Stimulated activated CD8-positive, alpha-beta memory T cell treated with anti-CD3 and anti-CD28 coated beads, Interleukin-12 subunit alpha, Interleukin-12 subunit beta, amount 100 ng/mL, for 24 hours (primary cell): ENCODE data around the gene RNF40.
"Not testable (repeated sequence)": the region's sequence is repeated elsewhere in the genome, so short reads cannot be mapped to it uniquely, and the experiment has no call there.

Source experiments
- DNase-seq: peaks from one replicate; pipeline ENCODE4 v3.0.0-alpha.2; 2020; ENCODE audit errors: extremely low read depth

Gene RNF40

DNA sequence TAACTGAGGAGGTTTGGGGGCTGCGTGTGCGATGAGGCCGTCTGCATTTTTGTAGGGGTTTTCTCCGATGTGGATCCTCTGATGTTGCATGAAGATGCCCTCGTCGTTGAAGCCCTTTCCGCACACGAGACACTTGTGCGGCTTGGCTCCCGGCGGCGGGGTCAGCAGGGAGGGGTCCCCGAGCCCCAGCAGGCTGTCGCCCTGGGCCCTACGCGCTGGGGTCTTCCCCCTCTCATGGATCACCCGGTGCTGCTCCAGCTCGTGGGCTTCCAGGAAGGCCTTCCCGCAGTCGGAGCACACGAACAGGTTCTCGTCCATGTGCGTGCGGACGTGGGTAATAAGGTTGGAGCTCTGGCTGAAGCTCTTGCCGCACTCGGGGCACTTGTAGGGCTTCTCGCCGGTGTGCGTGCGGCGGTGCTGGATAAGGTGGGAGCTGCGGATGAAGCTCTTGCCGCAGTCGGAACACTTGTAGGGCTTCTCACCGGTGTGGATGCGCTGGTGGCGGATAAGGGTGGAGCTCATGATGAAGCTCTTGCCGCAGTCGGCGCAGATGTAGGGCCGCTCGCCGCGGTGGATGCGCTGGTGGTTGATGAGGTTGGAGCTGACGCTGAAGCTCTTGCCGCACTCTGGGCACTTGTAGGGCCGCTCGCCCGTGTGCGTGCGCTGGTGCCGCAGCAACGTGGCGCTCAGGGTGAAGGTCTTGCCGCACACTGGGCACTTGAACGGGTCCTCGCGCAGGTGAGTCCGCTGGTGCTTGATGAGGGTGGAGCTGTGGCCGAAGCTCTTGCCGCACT lies 20.6 kb downstream of the RNF40 start:
- no peak for DNase-seq

GRCh38 chr16:30783280-30784109 lies 21.4 kb downstream of the RNF40 start:
- no peak for DNase-seq

DNA sequence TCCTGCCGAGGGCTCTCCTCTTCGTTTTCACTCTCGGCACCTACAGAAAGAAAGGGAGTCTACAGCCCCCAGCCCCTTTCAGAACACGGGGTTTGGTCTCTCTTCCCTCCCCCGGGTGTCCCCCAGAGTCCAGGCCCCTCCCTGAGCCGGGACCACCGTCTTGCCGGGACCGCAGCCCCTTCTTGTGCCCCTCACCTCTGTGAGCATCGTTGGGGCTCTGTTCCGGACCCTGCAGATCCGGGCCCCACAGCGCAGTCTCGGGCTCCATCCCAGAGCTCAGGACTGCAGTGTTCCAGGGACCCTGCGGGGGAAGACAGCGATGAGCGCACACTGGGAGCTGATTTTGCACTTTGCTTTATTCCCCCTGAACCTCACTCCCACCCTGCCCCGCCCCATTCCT lies 22.1 kb downstream of the RNF40 start:
- DNase-seq = no peak

- DNase-seq = no peak
Measured at GRCh38 chr16:30785126-30786106, 23.3 kb downstream of the RNF40 start.

- no peak for DNase-seq
Measured at GRCh38 chr16:30786115-30786935, 24.2 kb downstream of the RNF40 start.

DNA sequence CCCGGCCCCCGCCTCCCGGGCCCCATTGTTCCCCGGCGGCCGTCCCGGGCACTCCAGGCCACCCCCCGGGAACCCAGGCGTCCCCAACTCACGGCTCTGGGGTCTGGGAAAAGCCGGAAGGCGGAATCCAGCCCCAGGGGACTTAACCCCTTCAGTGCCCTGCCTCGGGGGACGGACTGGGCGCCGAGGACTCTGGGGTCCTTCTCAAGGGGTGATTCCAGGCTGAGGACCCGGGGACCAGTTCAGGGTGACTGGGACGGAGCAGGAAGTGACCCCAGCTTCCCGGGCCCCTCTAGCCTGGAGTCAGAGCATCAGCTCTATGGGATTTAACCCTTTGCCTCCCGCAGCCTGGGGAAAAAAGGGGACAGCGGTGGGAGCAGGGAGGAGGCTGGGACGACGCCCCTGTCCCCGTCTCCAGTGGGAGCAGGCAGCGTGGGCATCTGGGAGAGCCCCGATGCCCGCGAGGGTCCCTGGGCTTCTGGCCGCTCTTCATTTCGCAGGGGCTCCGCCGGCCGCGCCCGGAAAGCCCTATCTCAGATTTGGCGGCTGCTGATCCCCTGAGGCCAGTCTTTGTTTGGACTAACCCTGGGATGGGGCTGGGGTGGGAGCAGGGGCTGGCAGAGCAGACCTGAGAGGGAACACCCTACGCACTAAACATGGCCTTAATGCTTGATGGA lies 25.0 kb downstream of the RNF40 start, which contains the start of gene ZNF629:
Gene ZNF629, minus strand, starts transcription at position 270 of the 677 bp plus-strand sequence. CDS start 2,723 bp downstream, outside the sequence.
- DNase-seq = no peak

DNA sequence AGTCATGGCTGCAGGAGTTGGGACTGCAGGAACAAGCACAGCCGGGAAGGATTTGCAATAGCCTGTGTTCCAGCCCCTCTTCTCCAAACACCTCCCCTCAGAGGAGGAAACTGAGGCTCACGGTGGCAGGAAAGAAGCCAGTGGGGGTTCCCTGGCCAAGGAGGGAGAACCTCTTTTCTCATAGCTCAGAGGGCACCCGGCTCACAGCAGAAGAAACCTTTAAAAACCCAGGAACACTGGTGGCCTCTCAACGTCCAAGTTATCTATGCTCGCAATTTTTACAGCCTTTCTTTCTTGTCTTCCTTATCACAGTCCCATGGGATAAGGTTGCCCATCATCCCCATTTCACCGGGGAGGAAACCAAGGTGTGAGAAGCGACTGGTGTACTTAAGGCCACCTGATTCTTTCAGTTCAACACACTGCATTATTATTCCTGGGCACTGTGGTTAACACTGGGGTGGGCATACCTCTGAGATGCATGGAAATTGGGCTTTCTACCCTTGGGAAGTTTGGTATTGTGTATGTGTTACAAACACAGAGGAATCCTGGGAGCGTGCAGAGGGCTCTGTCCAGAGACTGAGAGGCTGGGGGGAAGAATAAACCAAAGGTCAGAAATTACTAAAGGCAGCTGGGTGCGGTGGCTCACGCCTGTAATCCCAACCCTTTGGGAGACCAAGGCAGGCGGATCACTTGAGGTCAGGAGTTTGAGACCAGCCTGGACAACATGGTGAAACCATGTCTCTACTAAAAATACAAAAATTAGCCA lies 25.7 kb downstream of the RNF40 start:
- DNase-seq = no peak

DNA sequence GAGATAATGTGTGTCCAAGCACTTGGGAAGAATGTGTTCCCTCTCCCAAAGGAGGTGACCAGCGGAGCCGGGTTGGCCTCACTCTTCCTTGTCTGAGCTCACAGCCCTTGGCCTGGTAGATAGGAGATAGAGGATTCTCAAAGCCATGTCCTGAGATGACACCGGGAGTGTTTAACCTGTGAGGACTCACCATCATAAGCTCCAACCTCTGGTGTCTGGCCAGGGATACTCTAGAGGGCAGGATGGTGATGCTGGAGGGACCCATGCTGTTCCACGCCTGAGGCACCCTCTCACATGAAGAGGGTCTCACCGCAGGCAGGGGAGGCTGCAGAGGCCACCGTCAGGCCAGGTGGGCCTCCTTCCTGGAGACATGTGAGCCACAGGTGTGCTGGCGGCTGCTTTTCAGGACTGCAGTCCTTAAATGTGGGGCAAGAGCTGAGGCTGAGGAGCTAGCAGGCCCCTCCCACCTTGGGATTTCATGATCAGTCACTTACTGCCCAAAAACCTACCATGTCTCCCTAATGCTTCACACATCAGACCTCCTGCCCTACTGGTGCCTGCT lies 31.5 kb downstream of the RNF40 start:
- DNase-seq = no peak

- no peak for DNase-seq
Measured at GRCh38 chr16:30794634-30795033, 32.5 kb downstream of the RNF40 start.

GRCh38 chr16:30797670-30798309 lies 35.7 kb downstream of the RNF40 start:
- DNase-seq = no peak

GRCh38 chr16:30802936-30803335 lies 40.8 kb downstream of the RNF40 start:
- DNase-seq = no peak

GRCh38 chr16:30805056-30805369 lies 42.9 kb downstream of the RNF40 start:
- DNase-seq = no peak

GRCh38 chr16:30805370-30806169 lies 43.4 kb downstream of the RNF40 start:
- no peak for DNase-seq

- no peak for DNase-seq
Measured at GRCh38 chr16:30808146-30808545, 46.0 kb downstream of the RNF40 start.

DNA sequence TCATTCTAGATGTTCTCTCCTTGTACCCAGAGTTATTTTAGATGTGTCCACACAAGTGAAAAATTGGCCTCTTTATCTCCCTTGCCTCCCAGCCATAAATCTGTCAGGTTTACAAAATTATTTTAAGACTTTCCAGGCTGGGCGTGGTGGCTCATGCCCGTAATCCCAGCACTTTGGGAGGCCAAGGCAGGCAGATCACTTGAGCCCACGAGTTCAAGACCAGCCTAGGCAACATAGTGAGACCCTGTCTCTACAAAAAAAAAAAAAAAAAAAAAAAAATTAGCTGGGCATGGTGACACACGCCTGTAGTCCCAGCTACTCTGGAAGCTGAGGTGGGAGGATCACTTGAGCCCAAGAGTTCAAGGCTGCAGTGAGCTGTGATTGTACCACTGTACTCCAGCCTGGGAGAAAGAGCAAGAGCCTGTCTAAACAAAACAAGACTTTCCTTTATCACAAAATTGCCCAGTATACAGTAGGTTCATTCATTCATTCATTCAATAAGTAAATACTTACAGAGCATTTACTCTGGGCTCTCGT lies 46.8 kb downstream of the RNF40 start:
- DNase-seq = not testable (repeated sequence)

- DNase-seq = not testable (repeated sequence)
Measured at GRCh38 chr16:30809675-30810074, 47.6 kb downstream of the RNF40 start.

GRCh38 chr16:30813821-30814189 lies 51.7 kb downstream of the RNF40 start:
- DNase-seq = no peak

GRCh38 chr16:30816769-30817168 lies 54.6 kb downstream of the RNF40 start:
- no peak for DNase-seq
